ENCODE results near the gene ADCY9.

The ADCY9 gene

GRCh38 chr16:4138713-4139112 is 22.5 kb upstream of the ADCY9 start:
- peaks cover 20% of the 10 kb centered on the region for H3K27me3 Mint-ChIP-seq (ENCODE audit: low read depth, poor library complexity)

DNA sequence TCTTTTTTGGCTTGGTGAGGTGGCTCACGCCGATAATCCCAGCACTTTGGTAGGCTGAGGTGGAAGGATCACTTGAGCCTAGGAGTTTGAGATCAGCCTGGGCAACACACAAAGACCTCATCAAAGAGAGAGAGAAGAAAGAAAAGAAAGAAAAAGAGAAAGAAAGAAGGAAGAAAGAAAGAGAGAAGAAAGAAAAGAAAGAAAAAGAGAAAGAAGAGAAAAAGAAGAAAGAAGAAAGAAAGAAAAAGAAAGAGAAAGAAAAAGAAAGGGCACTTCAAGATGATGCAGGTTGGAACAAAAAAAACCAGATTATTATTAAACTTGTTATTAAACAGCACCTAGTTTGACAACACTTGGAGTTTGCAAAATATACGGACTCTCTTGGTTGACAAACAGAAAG is 21.2 kb upstream of the ADCY9 start:
- H3K27me3 Mint-ChIP-seq (ENCODE audit: low read depth, poor library complexity): peaks cover 15% of the 10 kb centered on the region
- no peak for DNase-seq
- H3K4me1 Mint-ChIP-seq: peaks cover 12% of the 10 kb centered on the region
- peaks cover 4% of the 10 kb centered on the region for H3K36me3 Mint-ChIP-seq (ENCODE audit: low read depth)
- no peak overlapping the region for H3K27ac Mint-ChIP-seq
- H3K9me3 Mint-ChIP-seq: peaks cover 14% of the 10 kb centered on the region
- no peak overlapping the region for H3K4me3 Mint-ChIP-seq
- TF ChIP-seq, protein P1, sequence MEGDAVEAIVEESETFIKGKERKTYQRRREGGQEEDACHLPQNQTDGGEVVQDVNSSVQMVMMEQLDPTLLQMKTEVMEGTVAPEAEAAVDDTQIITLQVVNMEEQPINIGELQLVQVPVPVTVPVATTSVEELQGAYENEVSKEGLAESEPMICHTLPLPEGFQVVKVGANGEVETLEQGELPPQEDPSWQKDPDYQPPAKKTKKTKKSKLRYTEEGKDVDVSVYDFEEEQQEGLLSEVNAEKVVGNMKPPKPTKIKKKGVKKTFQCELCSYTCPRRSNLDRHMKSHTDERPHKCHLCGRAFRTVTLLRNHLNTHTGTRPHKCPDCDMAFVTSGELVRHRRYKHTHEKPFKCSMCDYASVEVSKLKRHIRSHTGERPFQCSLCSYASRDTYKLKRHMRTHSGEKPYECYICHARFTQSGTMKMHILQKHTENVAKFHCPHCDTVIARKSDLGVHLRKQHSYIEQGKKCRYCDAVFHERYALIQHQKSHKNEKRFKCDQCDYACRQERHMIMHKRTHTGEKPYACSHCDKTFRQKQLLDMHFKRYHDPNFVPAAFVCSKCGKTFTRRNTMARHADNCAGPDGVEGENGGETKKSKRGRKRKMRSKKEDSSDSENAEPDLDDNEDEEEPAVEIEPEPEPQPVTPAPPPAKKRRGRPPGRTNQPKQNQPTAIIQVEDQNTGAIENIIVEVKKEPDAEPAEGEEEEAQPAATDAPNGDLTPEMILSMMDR (IDR thresholded peaks at IDR 0.05): no peak

More at GRCh38 chr16:4138713-4139112, 22.5 kb upstream of the ADCY9 start:
- Mint-ChIP-seq H3K27ac (no peak overlapping the region), H3K4me3 (no peak overlapping the region), H3K4me1 (peaks cover 5% of the 10 kb centered on the region), H3K36me3 (ENCODE audit: low read depth) (peaks cover 4% of the 10 kb centered on the region), H3K9me3 (peaks cover 14% of the 10 kb centered on the region)
- TF ChIP-seq, protein P1 (IDR thresholded peaks at IDR 0.05): no peak
- no peak for DNase-seq

- Mint-ChIP-seq H3K36me3 (ENCODE audit: low read depth) (peaks cover 4% of the 10 kb centered on the region), H3K4me1 (peaks cover 15% of the 10 kb centered on the region), H3K27ac (no peak overlapping the region), H3K27me3 (ENCODE audit: low read depth, poor library complexity) (peaks cover 15% of the 10 kb centered on the region), H3K4me3 (no peak overlapping the region), H3K9me3 (peaks cover 14% of the 10 kb centered on the region)
- TF ChIP-seq, protein P1 (IDR thresholded peaks at IDR 0.05): no peak
- DNase-seq: no peak
Observed at GRCh38 chr16:4136229-4136813, 20.1 kb upstream of the ADCY9 start.

- Mint-ChIP-seq H3K4me1 (peaks cover 13% of the 10 kb centered on the region), H3K27ac (no peak overlapping the region), H3K9me3 (peaks cover 14% of the 10 kb centered on the region), H3K36me3 (ENCODE audit: low read depth) (peaks cover 4% of the 10 kb centered on the region), H3K27me3 (ENCODE audit: low read depth, poor library complexity) (peaks cover 15% of the 10 kb centered on the region), H3K4me3 (no peak overlapping the region)
- TF ChIP-seq, protein P1 (IDR thresholded peaks at IDR 0.05): no peak
- DNase-seq: no peak
Observed at GRCh38 chr16:4135537-4135936, 19.3 kb upstream of the ADCY9 start.

- TF ChIP-seq, protein P1 (IDR thresholded peaks at IDR 0.05): no peak
- no peak overlapping the region for H3K4me3 Mint-ChIP-seq
- DNase-seq: no peak
- peaks cover 12% of the 10 kb centered on the region for H3K4me1 Mint-ChIP-seq
- H3K27ac Mint-ChIP-seq: no peak overlapping the region
- peaks cover 15% of the 10 kb centered on the region for H3K27me3 Mint-ChIP-seq (ENCODE audit: low read depth, poor library complexity)
- no peaks in the 10 kb centered on the region for H3K36me3 Mint-ChIP-seq (ENCODE audit: low read depth)
- H3K9me3 Mint-ChIP-seq: peaks cover 2% of the 10 kb centered on the region
Observed at GRCh38 chr16:4133897-4134372, 17.7 kb upstream of the ADCY9 start.

GRCh38 chr16:4131621-4132020 is 15.4 kb upstream of the ADCY9 start:
- H3K4me3 Mint-ChIP-seq: no peak overlapping the region
- H3K27me3 Mint-ChIP-seq (ENCODE audit: low read depth, poor library complexity): peaks cover 15% of the 10 kb centered on the region
- H3K9me3 Mint-ChIP-seq: no peaks in the 10 kb centered on the region
- no peaks in the 10 kb centered on the region for H3K36me3 Mint-ChIP-seq (ENCODE audit: low read depth)
- TF ChIP-seq, protein P1 (IDR thresholded peaks at IDR 0.05): no peak
- H3K4me1 Mint-ChIP-seq: peaks cover 12% of the 10 kb centered on the region
- no peak for DNase-seq
- H3K27ac Mint-ChIP-seq: peak overlapping the region; percentile 23
